Measurements from ENCODE around the gene CEP85.
"Not testable (repeated sequence)": the region's sequence is repeated elsewhere in the genome, so short reads cannot be mapped to it uniquely, and the experiment has no call there.

CEP85 gene

GRCh38 chr1:26221094-26221493, 12.9 kb upstream of the CEP85 start:
- DNase-seq (ENCODE audit: low read depth in 2 of 2) = no peak

- DNase-seq (ENCODE audit: low read depth in 2 of 2) = no peak
These were observed 9.4 kb upstream of the CEP85 start for GRCh38 chr1:26224606-26225005.

GRCh38 chr1:26225033-26225831, 8.8 kb upstream of the CEP85 start:
- DNase-seq (ENCODE audit: low read depth in 2 of 2) = peak; percentile 2 to 50

- not testable (repeated sequence) for DNase-seq (ENCODE audit: low read depth in 2 of 2)
These were observed 3.3 kb upstream of the CEP85 start for GRCh38 chr1:26230682-26231081.

- DNase-seq (ENCODE audit: low read depth in 2 of 2) = peak; percentile 2 to 5
These were observed 807 bp downstream of the CEP85 start for GRCh38 chr1:26234644-26235370.

- DNase-seq (ENCODE audit: low read depth in 2 of 2) = no peak
These were observed 3.4 kb downstream of the CEP85 start for GRCh38 chr1:26237230-26237966.

- no peak for DNase-seq (ENCODE audit: low read depth in 2 of 2)
These were observed 5.9 kb downstream of the CEP85 start for GRCh38 chr1:26239936-26240335.

GRCh38 chr1:26252718-26253117, 18.7 kb downstream of the CEP85 start:
- DNase-seq (ENCODE audit: low read depth in 2 of 2) = no peak

GRCh38 chr1:26254404-26254803, 20.4 kb downstream of the CEP85 start:
- no peak for DNase-seq (ENCODE audit: low read depth in 2 of 2)

- no peak for DNase-seq (ENCODE audit: low read depth in 2 of 2)
These were observed 23.2 kb downstream of the CEP85 start for GRCh38 chr1:26257222-26257621.

GRCh38 chr1:26259005-26259404, 25.0 kb downstream of the CEP85 start:
- DNase-seq (ENCODE audit: low read depth in 2 of 2) = no peak

GRCh38 chr1:26259578-26259977, 25.6 kb downstream of the CEP85 start:
- no peak for DNase-seq (ENCODE audit: low read depth in 2 of 2)

- no peak for DNase-seq (ENCODE audit: low read depth in 2 of 2)
These were observed 29.2 kb downstream of the CEP85 start for GRCh38 chr1:26263212-26263611.

GRCh38 chr1:26265405-26265804, 31.4 kb downstream of the CEP85 start:
- DNase-seq (ENCODE audit: low read depth in 2 of 2) = no peak

- DNase-seq (ENCODE audit: low read depth in 2 of 2) = no peak
These were observed 34.5 kb downstream of the CEP85 start for GRCh38 chr1:26268290-26269197.

GRCh38 chr1:26269198-26269550, 35.2 kb downstream of the CEP85 start:
- no peak for DNase-seq (ENCODE audit: low read depth in 2 of 2)

GRCh38 chr1:26274801-26275425, 40.9 kb downstream of the CEP85 start:
- DNase-seq (ENCODE audit: low read depth in 2 of 2) = no peak

GRCh38 chr1:26275580-26276431, 41.8 kb downstream of the CEP85 start:
- peak; percentile 52 to 82 for DNase-seq (ENCODE audit: low read depth in 2 of 2)

GRCh38 chr1:26276432-26276838, 42.4 kb downstream of the CEP85 start:
- DNase-seq (ENCODE audit: low read depth in 2 of 2) = no peak

GRCh38 chr1:26277261-26277661, 43.3 kb downstream of the CEP85 start:
- no peak for DNase-seq (ENCODE audit: low read depth in 2 of 2)
